GM18907 (cell line): ENCODE data around the gene ZNF345.

ENCODE experiments used
- ATAC-seq: cut with Tn5 transposase; IDR thresholded peaks from one replicate; pipeline ENCODE4 v1.9.1; 2021; ENCODE audit warnings: mild to moderate bottlenecking, moderate library complexity; ENCODE audit not compliant: unreplicated experiment

Gene ZNF345

DNA sequence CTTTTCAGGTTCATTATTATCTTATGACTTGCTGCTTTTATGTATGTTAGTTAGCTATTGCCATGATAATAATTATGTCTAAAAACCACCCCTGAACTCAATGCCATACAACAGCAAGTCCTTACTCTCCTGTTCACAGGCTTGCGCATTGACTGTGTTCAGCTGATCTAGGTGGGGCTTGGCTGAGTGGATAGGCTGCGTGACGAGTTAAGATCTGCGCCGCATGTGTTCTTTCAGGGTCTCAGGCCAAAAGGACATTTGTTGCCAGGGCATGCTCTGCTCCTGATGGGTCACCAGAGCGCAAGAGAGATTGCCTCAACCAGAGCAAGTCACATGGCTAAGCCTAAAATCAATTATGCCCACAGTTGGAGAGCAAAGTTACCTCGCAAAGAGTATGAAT lies 66.3 kb downstream of the ZNF345 start:
- ATAC-seq: no peak

DNA sequence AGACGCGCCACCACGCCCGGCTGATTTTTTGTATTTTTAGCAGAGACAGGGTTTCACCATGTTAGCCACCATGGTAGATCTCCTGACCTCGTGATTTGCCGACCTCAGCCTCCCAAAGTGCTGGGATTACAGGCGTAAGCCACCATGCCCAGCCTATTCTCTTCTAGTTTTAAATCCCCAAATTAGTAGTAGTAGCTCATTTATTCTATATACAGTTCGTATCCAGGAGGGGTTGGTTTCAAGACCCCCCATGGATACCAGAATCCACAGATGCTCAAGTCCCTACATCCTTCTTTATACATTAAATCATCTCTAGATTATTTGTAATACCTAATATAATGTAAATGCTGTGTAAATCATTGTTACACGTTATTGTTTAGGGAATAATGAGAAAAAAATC lies 67.4 kb downstream of the ZNF345 start:
- no peak for ATAC-seq
